HCT116 (cell line): ENCODE results near the gene ZSWIM5. TPM values are rescaled to one million over a fixed set of nuclear protein-coding genes. Genes with fewer than 3 reads are reported as not detected.

Experiments
- ATAC-seq: fragments of 200-7000 bp; cut with Tn5 transposase; 2 replicates; pipeline ENCODE4 v1.9.1; 2020; ENCODE audit warnings: mild to moderate bottlenecking, moderate library complexity
- BruUV-seq: library from RNA; stranded (reverse); fragments of 400-500 nt; replicated peaks from 2 replicates; lab custom pipeline; 2021; lab: Mats Ljungman, UMichigan
- CTCF ChIA-PET: fragments of 300-600 bp; sonication (Branson Sonifier 250); formaldehyde crosslinking; loops from one replicate; lab custom pipeline; 2021; ENCODE audit warnings: antibody characterized with exemption; lab: Charles Lee
- POLR2A ChIA-PET: fragments of 300-600, 350-600 bp; sonication (Branson Sonifier 250); formaldehyde crosslinking; loops from one replicate; lab custom pipeline; 2021; ENCODE audit warnings: antibody characterized with exemption; lab: Charles Lee
- RAD21 ChIA-PET, 2 experiments: fragments of 300-600 bp; sonication (Branson Sonifier 250); formaldehyde crosslinking; loops; one replicate each; lab custom pipeline; 2023; ENCODE audit warnings: low total read pairs in 2 of 2; ENCODE audit not compliant: uncharacterized antibody in 2 of 2, unreplicated experiment in 2 of 2, low non-redundant PET in 1 of 2; lab: Charles Lee
- DNase-seq: peaks from one replicate; pipeline ENCODE4 v3.0.0-alpha.2; 2010; ENCODE audit warnings: low read depth, low spot score
- H2AFZ ChIP-seq: fragments of 200-600 bp; shearing (Covaris generic), sonication (generic); 2 replicates; pipeline ENCODE4 v1.6.1; 2017; ENCODE audit warnings: low read depth, mixed run types, mixed read lengths, antibody characterized with exemption, low read length; ENCODE audit not compliant: poor library complexity, severe bottlenecking
- H3K27ac ChIP-seq: 2 replicates; pipeline ENCODE4 v1.5.1; 2012; ENCODE audit warnings: low read depth, low read length
- H3K27me3 ChIP-seq: fragments of 200-600 bp; sonication (generic); 2 replicates; pipeline ENCODE4 v1.6.1; 2016; ENCODE audit warnings: mixed run types, low read length, mixed read lengths; ENCODE audit not compliant: insufficient read depth
- H3K36me3 ChIP-seq, 2 experiments: fragments of 200-500 bp in 1 of 2; fragments of 200-600 bp in 1 of 2; sonication (Bioruptor generic) in 1 of 2; sonication (generic) in 1 of 2; 2 replicates each; pipeline versions ENCODE4 v1.5.1 to v1.6.1; 2014 to 2016; ENCODE audit warnings: low read length in 2 of 2, inconsistent platforms in 1 of 2, mixed read lengths in 1 of 2, mixed run types in 1 of 2; ENCODE audit not compliant: insufficient read depth in 2 of 2, control insufficient read depth in 1 of 2
- H3K4me1 ChIP-seq, 2 experiments: fragments of 200-600 bp in 1 of 2; sonication (generic) in 1 of 2; 2 replicates each; pipeline versions ENCODE4 v1.5.1 to v1.6.1; 2012 to 2017; ENCODE audit warnings: low read length in 2 of 2, inconsistent platforms in 1 of 2, mild to moderate bottlenecking in 1 of 2, mixed read lengths in 1 of 2, mixed run types in 1 of 2, moderate library complexity in 1 of 2; ENCODE audit not compliant: insufficient read depth in 2 of 2, control insufficient read depth in 1 of 2
- H3K4me2 ChIP-seq: fragments of 200-600 bp; sonication (generic); 2 replicates; pipeline ENCODE4 v1.6.1; 2017; ENCODE audit warnings: mixed run types, low read length, mixed read lengths
- H3K4me3 ChIP-seq, 2 experiments: fragments of 200-600 bp in 1 of 2; sonication (generic) in 1 of 2; replicated peaks in 1 of 2; 2 replicates each; pipeline ENCODE4 v1.5.1; 2011 to 2016; ENCODE audit warnings: low read length in 2 of 2, control low read depth in 1 of 2, low read depth in 1 of 2, mild to moderate bottlenecking in 1 of 2, mixed read lengths in 1 of 2, mixed run types in 1 of 2
- H3K79me2 ChIP-seq: fragments of 200-600 bp; sonication (generic); 2 replicates; pipeline ENCODE4 v1.6.1; 2017; ENCODE audit warnings: mild to moderate bottlenecking, mixed run types, low read length, moderate library complexity, mixed read lengths; ENCODE audit not compliant: insufficient read depth
- H3K9ac ChIP-seq: fragments of 200-600 bp; sonication (generic); 2 replicates; pipeline ENCODE4 v1.6.1; 2016; ENCODE audit warnings: low read length, mixed read lengths
- H3K9me2 ChIP-seq: fragments of 200-600 bp; sonication (generic), shearing (Covaris generic); 2 replicates; pipeline ENCODE4 v1.6.1; 2017; ENCODE audit warnings: mixed run types, mild to moderate bottlenecking, moderate library complexity; ENCODE audit not compliant: insufficient read depth
- H3K9me3 ChIP-seq, 2 experiments: fragments of 200-500 bp in 1 of 2; fragments of 200-600 bp in 1 of 2; sonication (Bioruptor generic) in 1 of 2; sonication (generic) in 1 of 2; 2 replicates each; pipeline ENCODE4 v1.6.1; 2014 to 2017; ENCODE audit warnings: low read length in 2 of 2, mixed read lengths in 2 of 2, inconsistent platforms in 1 of 2, low read depth in 1 of 2, mild to moderate bottlenecking in 1 of 2, mixed run types in 1 of 2, moderate library complexity in 1 of 2; ENCODE audit not compliant: control insufficient read depth in 1 of 2, insufficient read depth in 1 of 2
- H4K20me1 ChIP-seq: fragments of 200-600 bp; sonication (generic), shearing (Covaris generic); 2 replicates; pipeline ENCODE4 v1.6.1; 2017; ENCODE audit warnings: mixed run types, mild to moderate bottlenecking, moderate library complexity; ENCODE audit not compliant: insufficient read depth
- ELF1 ChIP-seq: IDR thresholded peaks from 2 replicates; pipeline ENCODE4 v1.6.1; 2012; ENCODE audit warnings: low read depth, borderline replicate concordance
- EZH2 ChIP-seq: fragments of 200-600 bp; sonication (generic); IDR thresholded peaks from 2 replicates; pipeline ENCODE4 v1.6.1; 2017; ENCODE audit warnings: antibody characterized with exemption, mixed run types
- FOSL1 ChIP-seq: IDR thresholded peaks from 2 replicates; pipeline ENCODE4 v1.6.1; 2012; ENCODE audit warnings: low read depth
- POLR2A ChIP-seq: IDR thresholded peaks from 2 replicates; pipeline ENCODE4 v1.7.0; 2011; ENCODE audit warnings: borderline replicate concordance; ENCODE audit not compliant: insufficient read depth, insufficient read length; ENCODE audit errors: extremely low read depth
- RAD21 ChIP-seq: IDR thresholded peaks from 2 replicates; pipeline ENCODE4 v1.6.1; 2012; ENCODE audit warnings: low read depth, mild to moderate bottlenecking
- TCF7L2 ChIP-seq: IDR thresholded peaks from 2 replicates; pipeline ENCODE4 v1.7.0; 2011; ENCODE audit warnings: borderline replicate concordance, inconsistent platforms; ENCODE audit not compliant: insufficient read depth, insufficient read length; ENCODE audit errors: extremely low read depth
- YY1 ChIP-seq: IDR thresholded peaks from 2 replicates; pipeline ENCODE4 v1.6.1; 2011; ENCODE audit warnings: low read length, low read depth, moderate library complexity, mild to moderate bottlenecking; ENCODE audit not compliant: insufficient replicate concordance; ENCODE audit errors: extremely low read depth
- intact Hi-C: fragments of 100-400 bp; cut with micrococcal nuclease; formaldehyde crosslinking; loops from 2 replicates; pipeline ENCODE4 v1.10.0; 2022
- total RNA-seq: library from RNA; stranded (reverse); gene quantifications from one replicate; pipeline ENCODE4 v1.2.1, GENCODE V29; 2021; ENCODE audit not compliant: unreplicated experiment
- TF ChIP-seq, protein P1 (sequence below), 3 experiments: fragments of 200-600 bp in 1 of 3; sonication (generic) in 1 of 3; IDR thresholded peaks in 2 of 3; conservative IDR thresholded peaks in 1 of 3; 2 replicates each; pipeline ENCODE4 v1.5.1; 2012 to 2017; ENCODE audit warnings: low read depth in 2 of 3, low read length in 2 of 3, antibody characterized with exemption in 1 of 3, borderline replicate concordance in 1 of 3, control low read depth in 1 of 3, mild to moderate bottlenecking in 1 of 3, mixed read lengths in 1 of 3, mixed run types in 1 of 3, moderate library complexity in 1 of 3; ENCODE audit not compliant: insufficient read depth in 1 of 3
- TF ChIP-seq, protein P2 (sequence below): IDR thresholded peaks from 2 replicates; pipeline ENCODE4 v1.6.1; 2012; ENCODE audit warnings: low read depth

The ZSWIM5 gene
- total RNA-seq, 1 experiment from 2014 or later, result 1.1 TPM

DNA sequence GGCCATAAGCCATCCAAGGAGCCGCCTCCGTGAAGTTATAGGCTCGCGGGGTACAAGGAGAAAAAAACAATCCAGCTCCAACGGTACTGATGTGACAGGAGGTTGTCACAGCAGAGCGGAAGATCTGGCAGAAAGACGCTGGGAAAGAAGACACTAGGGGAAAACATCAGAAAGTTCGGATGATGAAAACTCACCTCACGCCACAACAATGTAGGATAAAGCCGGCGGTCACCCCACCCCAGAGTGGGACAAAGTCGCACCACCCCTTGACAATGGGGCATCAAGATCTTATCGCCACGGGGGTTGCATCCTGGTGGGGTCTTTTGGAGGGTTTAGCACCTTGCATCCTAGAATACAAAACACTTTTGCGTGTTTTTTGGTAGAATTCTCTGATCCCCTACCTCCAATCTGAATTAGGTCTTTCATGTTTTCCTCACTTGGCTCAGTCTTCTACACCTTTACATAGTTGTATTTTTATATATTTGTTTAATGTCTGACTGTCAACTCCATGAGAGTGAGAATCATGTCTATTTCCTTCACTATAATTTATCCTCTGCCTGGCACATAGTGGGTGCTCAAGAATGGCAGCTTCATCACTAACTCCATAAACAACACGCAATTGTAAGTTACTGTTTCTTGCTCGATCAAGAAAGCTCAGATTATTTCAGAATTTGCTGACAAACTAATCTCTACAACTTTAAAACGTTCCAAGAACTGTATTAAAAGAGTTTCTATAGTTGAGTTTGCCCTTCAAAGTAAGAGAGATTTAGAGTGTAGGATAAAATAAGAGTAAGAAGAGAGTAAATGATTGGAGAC lies 611 bp upstream of the ZSWIM5 start:
- Histone ChIP-seq H3K79me2 (no peaks in the 10 kb centered on the region), H3K9ac (peak overlapping the region; percentile 49), H2AFZ (peak overlapping the region; percentile 97), H3K4me3 (peak overlapping the region; percentile 54 to 69), H3K36me3 (no peaks in the 10 kb centered on the region), H3K9me2 (no peaks in the 10 kb centered on the region), H3K4me2 (peak overlapping the region; percentile 95), H3K27ac (no peak overlapping the region), H4K20me1 (no peaks in the 10 kb centered on the region), H3K27me3 (no peaks in the 10 kb centered on the region), H3K4me1 (peaks cover 3 to 16% of the 10 kb centered on the region in 2 experiments; a peak in 3 of 4 replicates), H3K9me3 (no peaks in the 10 kb centered on the region)
- ChIA-PET POLR2A (interaction anchor here (0.6 to 1.2 kb wide), 2 partner anchors 8 to 371 kb away, joined by 3 to 4 read pairs; no protein-coding TSS in a partner anchor), CTCF (interaction anchor here (0.7 kb wide), 1 partner anchor 755 kb away, joined by 5 read pairs; no protein-coding TSS in a partner anchor), RAD21 (no interaction called here)
- ATAC-seq, result no peak
- TF ChIP-seq EZH2, result no peak
- no peak for TF ChIP-seq FOSL1
- no peak for TF ChIP-seq YY1
- TF ChIP-seq RAD21, result no peak
- TF ChIP-seq ELF1, result no peak
- no peak for TF ChIP-seq POLR2A
- TF ChIP-seq, protein P1, sequence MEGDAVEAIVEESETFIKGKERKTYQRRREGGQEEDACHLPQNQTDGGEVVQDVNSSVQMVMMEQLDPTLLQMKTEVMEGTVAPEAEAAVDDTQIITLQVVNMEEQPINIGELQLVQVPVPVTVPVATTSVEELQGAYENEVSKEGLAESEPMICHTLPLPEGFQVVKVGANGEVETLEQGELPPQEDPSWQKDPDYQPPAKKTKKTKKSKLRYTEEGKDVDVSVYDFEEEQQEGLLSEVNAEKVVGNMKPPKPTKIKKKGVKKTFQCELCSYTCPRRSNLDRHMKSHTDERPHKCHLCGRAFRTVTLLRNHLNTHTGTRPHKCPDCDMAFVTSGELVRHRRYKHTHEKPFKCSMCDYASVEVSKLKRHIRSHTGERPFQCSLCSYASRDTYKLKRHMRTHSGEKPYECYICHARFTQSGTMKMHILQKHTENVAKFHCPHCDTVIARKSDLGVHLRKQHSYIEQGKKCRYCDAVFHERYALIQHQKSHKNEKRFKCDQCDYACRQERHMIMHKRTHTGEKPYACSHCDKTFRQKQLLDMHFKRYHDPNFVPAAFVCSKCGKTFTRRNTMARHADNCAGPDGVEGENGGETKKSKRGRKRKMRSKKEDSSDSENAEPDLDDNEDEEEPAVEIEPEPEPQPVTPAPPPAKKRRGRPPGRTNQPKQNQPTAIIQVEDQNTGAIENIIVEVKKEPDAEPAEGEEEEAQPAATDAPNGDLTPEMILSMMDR (IDR thresholded peaks at IDR 0.05 in 2 of 3, conservative IDR thresholded peaks at IDR 0.05 in 1 of 3; ENCODE audit: borderline replicate concordance in 1 of 3, insufficient read depth in 1 of 3, low read depth in 2 of 3, low read length in 2 of 3), result no peak
- no peak for TF ChIP-seq TCF7L2
- TF ChIP-seq, protein P2, sequence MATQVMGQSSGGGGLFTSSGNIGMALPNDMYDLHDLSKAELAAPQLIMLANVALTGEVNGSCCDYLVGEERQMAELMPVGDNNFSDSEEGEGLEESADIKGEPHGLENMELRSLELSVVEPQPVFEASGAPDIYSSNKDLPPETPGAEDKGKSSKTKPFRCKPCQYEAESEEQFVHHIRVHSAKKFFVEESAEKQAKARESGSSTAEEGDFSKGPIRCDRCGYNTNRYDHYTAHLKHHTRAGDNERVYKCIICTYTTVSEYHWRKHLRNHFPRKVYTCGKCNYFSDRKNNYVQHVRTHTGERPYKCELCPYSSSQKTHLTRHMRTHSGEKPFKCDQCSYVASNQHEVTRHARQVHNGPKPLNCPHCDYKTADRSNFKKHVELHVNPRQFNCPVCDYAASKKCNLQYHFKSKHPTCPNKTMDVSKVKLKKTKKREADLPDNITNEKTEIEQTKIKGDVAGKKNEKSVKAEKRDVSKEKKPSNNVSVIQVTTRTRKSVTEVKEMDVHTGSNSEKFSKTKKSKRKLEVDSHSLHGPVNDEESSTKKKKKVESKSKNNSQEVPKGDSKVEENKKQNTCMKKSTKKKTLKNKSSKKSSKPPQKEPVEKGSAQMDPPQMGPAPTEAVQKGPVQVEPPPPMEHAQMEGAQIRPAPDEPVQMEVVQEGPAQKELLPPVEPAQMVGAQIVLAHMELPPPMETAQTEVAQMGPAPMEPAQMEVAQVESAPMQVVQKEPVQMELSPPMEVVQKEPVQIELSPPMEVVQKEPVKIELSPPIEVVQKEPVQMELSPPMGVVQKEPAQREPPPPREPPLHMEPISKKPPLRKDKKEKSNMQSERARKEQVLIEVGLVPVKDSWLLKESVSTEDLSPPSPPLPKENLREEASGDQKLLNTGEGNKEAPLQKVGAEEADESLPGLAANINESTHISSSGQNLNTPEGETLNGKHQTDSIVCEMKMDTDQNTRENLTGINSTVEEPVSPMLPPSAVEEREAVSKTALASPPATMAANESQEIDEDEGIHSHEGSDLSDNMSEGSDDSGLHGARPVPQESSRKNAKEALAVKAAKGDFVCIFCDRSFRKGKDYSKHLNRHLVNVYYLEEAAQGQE, result no peak
- intact Hi-C loops, result no loop called here
- no TSS peak for BruUV-seq
- no peak for DNase-seq
